Measurements from ENCODE around the gene SHISA3.

SHISA3 gene

GRCh38 chr4:42348692-42349091 is 48.6 kb upstream of the SHISA3 start:
- ChIA-PET POLR2A (no interaction called here), CTCF (interaction anchor here (0.9 kb wide), 1 partner anchor 11 kb away, joined by 3 read pairs; no protein-coding TSS in a partner anchor)
- no peaks in the 10 kb centered on the region for H3K4me1 ChIP-seq (ENCODE audit: control insufficient read depth, insufficient read depth, low read length)
- no peaks in the 10 kb centered on the region for H3K9me3 ChIP-seq (ENCODE audit: control insufficient read depth, insufficient read depth, low read depth, low read length)
- TF ChIP-seq SCRT2 (tag by site-specific recombination; IDR thresholded peaks at IDR 0.05) (no peak), ZNF610 (tag by site-specific recombination; IDR thresholded peaks at IDR 0.05; ENCODE audit: borderline replicate concordance) (no peak), PRDM1 (tag by site-specific recombination; IDR thresholded peaks at IDR 0.05) (no peak), ZNF76 (tag by site-specific recombination; IDR thresholded peaks at IDR 0.05; ENCODE audit: borderline replicate concordance, low read depth) (no peak), ZNF2 (tag by site-specific recombination; IDR thresholded peaks at IDR 0.05) (no peak), GFI1B (tag by site-specific recombination; IDR thresholded peaks at IDR 0.05) (no peak), ZNF433 (tag by site-specific recombination; IDR thresholded peaks at IDR 0.05; ENCODE audit: low read depth) (no peak), ZBTB49 (tag by site-specific recombination; IDR thresholded peaks at IDR 0.05; ENCODE audit: low read depth) (no peak), ZNF223 (tag by site-specific recombination; IDR thresholded peaks at IDR 0.05) (no peak), ZNF621 (tag by site-specific recombination; IDR thresholded peaks at IDR 0.05) (no peak), ZNF791 (tag by site-specific recombination; IDR thresholded peaks at IDR 0.05) (no peak), MEIS1 (CRISPR knock-in tag; IDR thresholded peaks at IDR 0.05; ENCODE audit: borderline replicate concordance) (no peak), BCL6B (tag by site-specific recombination; IDR thresholded peaks at IDR 0.05) (no peak), ZSCAN16 (tag by site-specific recombination; IDR thresholded peaks at IDR 0.05) (no peak), ZNF785 (tag by site-specific recombination; IDR thresholded peaks at IDR 0.05) (no peak), ZNF600 (tag by site-specific recombination; IDR thresholded peaks at IDR 0.05) (no peak), ZSCAN23 (tag by site-specific recombination; IDR thresholded peaks at IDR 0.05) (no peak)
- H3K4me3 ChIP-seq (ENCODE audit: low read depth, low read length) = no peak overlapping the region
- H3K27ac ChIP-seq (ENCODE audit: extremely low read depth, low read depth, low read length) = no peak overlapping the region
- no peaks in the 10 kb centered on the region for H3K36me3 ChIP-seq (ENCODE audit: control insufficient read depth in 2 of 2, insufficient read depth in 1 of 2, low read length in 2 of 2)

GRCh38 chr4:42350611-42351182 is 46.6 kb upstream of the SHISA3 start:
- Histone ChIP-seq H3K4me3 (ENCODE audit: low read depth, low read length) (no peak overlapping the region), H3K27ac (ENCODE audit: extremely low read depth, low read depth, low read length) (no peak overlapping the region), H3K4me1 (ENCODE audit: control insufficient read depth, insufficient read depth, low read length) (no peaks in the 10 kb centered on the region), H3K36me3 (ENCODE audit: control insufficient read depth in 2 of 2, insufficient read depth in 1 of 2, low read length in 2 of 2) (no peaks in the 10 kb centered on the region), H3K9me3 (ENCODE audit: control insufficient read depth, insufficient read depth, low read depth, low read length) (no peaks in the 10 kb centered on the region)
- CTCF ChIA-PET = no interaction called here
- TF ChIP-seq ZNF560 (tag by site-specific recombination; IDR thresholded peaks at IDR 0.05; ENCODE audit: borderline replicate concordance) = no peak
- TF ChIP-seq ZNF48 (tag by site-specific recombination; IDR thresholded peaks at IDR 0.05) = no peak
- TF ChIP-seq FEZF1 (tag by site-specific recombination; IDR thresholded peaks at IDR 0.05) = no peak
- TF ChIP-seq IKZF3 (tag by site-specific recombination; IDR thresholded peaks at IDR 0.05) = no peak
- no peak for TF ChIP-seq ZNF837 (tag by site-specific recombination; IDR thresholded peaks at IDR 0.05)
- TF ChIP-seq ZNF112 (tag by site-specific recombination; IDR thresholded peaks at IDR 0.05) = no peak
- TF ChIP-seq ZNF529 (tag by site-specific recombination; IDR thresholded peaks at IDR 0.05; ENCODE audit: insufficient replicate concordance) = no peak
- TF ChIP-seq GLIS2 (tag by site-specific recombination; IDR thresholded peaks at IDR 0.05) = no peak
- no peak for TF ChIP-seq ZNF777 (tag by site-specific recombination; IDR thresholded peaks at IDR 0.05; ENCODE audit: borderline replicate concordance)
- TF ChIP-seq ZNF423 (tag by site-specific recombination; IDR thresholded peaks at IDR 0.05) = no peak
- no peak for TF ChIP-seq ZBTB6 (tag by site-specific recombination; IDR thresholded peaks at IDR 0.05)
- TF ChIP-seq ZBTB8A (tag by site-specific recombination; IDR thresholded peaks at IDR 0.05) = no peak
- TF ChIP-seq TCF7L2 (IDR thresholded peaks at IDR 0.05; ENCODE audit: borderline replicate concordance, low read depth, low read length) = no peak
- no peak for TF ChIP-seq ZNF624 (tag by site-specific recombination; IDR thresholded peaks at IDR 0.05)
- no peak for TF ChIP-seq BCL11B (tag by site-specific recombination; IDR thresholded peaks at IDR 0.05; ENCODE audit: low read depth)
- TF ChIP-seq REPIN1 (tag by site-specific recombination; IDR thresholded peaks at IDR 0.05; ENCODE audit: low read depth) = no peak
- TF ChIP-seq ZNF596 (tag by site-specific recombination; IDR thresholded peaks at IDR 0.05) = no peak
- POLR2A ChIA-PET = no interaction called here
